ENCODE measurements around the gene ZBTB24. TPM values are rescaled to one million over a fixed set of nuclear protein-coding genes. Genes with fewer than 3 reads are reported as not detected.

Gene ZBTB24
- total RNA-seq, 1 donor from 2014 or later, result 5.1 TPM

- Mint-ChIP-seq H3K27me3 (ENCODE audit: unreplicated experiment) (peaks cover 7% of the 10 kb centered on the region), H3K9me3 (ENCODE audit: unreplicated experiment) (no peaks in the 10 kb centered on the region), H3K4me1 (ENCODE audit: unreplicated experiment) (peaks cover 9% of the 10 kb centered on the region), H3K27ac (ENCODE audit: unreplicated experiment) (no peak overlapping the region), H3K36me3 (ENCODE audit: low read depth, unreplicated experiment) (peaks cover 7% of the 10 kb centered on the region), H3K4me3 (ENCODE audit: unreplicated experiment) (no peak overlapping the region)
- no peak for DNase-seq (ENCODE audit: low spot score)
- TF ChIP-seq CTCF (IDR thresholded peaks at IDR 0.05; ENCODE audit: unreplicated experiment), result no peak
Observed at GRCh38 chr6:109485266-109485935, 2.4 kb upstream of the ZBTB24 start.

- Mint-ChIP-seq H3K4me3 (ENCODE audit: unreplicated experiment) (peak overlapping the region; percentile 87), H3K9me3 (ENCODE audit: unreplicated experiment) (no peaks in the 10 kb centered on the region), H3K27me3 (ENCODE audit: unreplicated experiment) (peaks cover 7% of the 10 kb centered on the region), H3K27ac (ENCODE audit: unreplicated experiment) (no peak overlapping the region), H3K4me1 (ENCODE audit: unreplicated experiment) (peaks cover 9% of the 10 kb centered on the region), H3K36me3 (ENCODE audit: low read depth, unreplicated experiment) (peaks cover 7% of the 10 kb centered on the region)
- TF ChIP-seq CTCF (IDR thresholded peaks at IDR 0.05; ENCODE audit: unreplicated experiment), result no peak
- no peak for DNase-seq (ENCODE audit: low spot score)
Observed at GRCh38 chr6:109484122-109484521, 1.1 kb upstream of the ZBTB24 start.

- peak overlapping the region; percentile 87 for H3K4me3 Mint-ChIP-seq (ENCODE audit: unreplicated experiment)
- H3K9me3 Mint-ChIP-seq (ENCODE audit: unreplicated experiment), result no peaks in the 10 kb centered on the region
- peaks cover 7% of the 10 kb centered on the region for H3K27me3 Mint-ChIP-seq (ENCODE audit: unreplicated experiment)
- no peak overlapping the region for H3K27ac Mint-ChIP-seq (ENCODE audit: unreplicated experiment)
- H3K4me1 Mint-ChIP-seq (ENCODE audit: unreplicated experiment), result peaks cover 9% of the 10 kb centered on the region
- no peak for DNase-seq (ENCODE audit: low spot score)
- TF ChIP-seq CTCF (IDR thresholded peaks at IDR 0.05; ENCODE audit: unreplicated experiment), result no peak
- peaks cover 7% of the 10 kb centered on the region for H3K36me3 Mint-ChIP-seq (ENCODE audit: low read depth, unreplicated experiment)
Observed at GRCh38 chr6:109483735-109484057, 677 bp upstream of the ZBTB24 start.

GRCh38 chr6:109480993-109481480, 2.0 kb downstream of the ZBTB24 start:
- H3K4me1 Mint-ChIP-seq (ENCODE audit: unreplicated experiment), result peaks cover 9% of the 10 kb centered on the region
- peaks cover 7% of the 10 kb centered on the region for H3K36me3 Mint-ChIP-seq (ENCODE audit: low read depth, unreplicated experiment)
- peaks cover 5% of the 10 kb centered on the region for H3K27me3 Mint-ChIP-seq (ENCODE audit: unreplicated experiment)
- no peak overlapping the region for H3K4me3 Mint-ChIP-seq (ENCODE audit: unreplicated experiment)
- no peak for DNase-seq (ENCODE audit: low spot score)
- TF ChIP-seq CTCF (IDR thresholded peaks at IDR 0.05; ENCODE audit: unreplicated experiment), result no peak
- H3K9me3 Mint-ChIP-seq (ENCODE audit: unreplicated experiment), result no peaks in the 10 kb centered on the region
- H3K27ac Mint-ChIP-seq (ENCODE audit: unreplicated experiment), result no peak overlapping the region

GRCh38 chr6:109478841-109479624, 4.0 kb downstream of the ZBTB24 start:
- Mint-ChIP-seq H3K27me3 (ENCODE audit: unreplicated experiment) (peaks cover 3% of the 10 kb centered on the region), H3K27ac (ENCODE audit: unreplicated experiment) (no peak overlapping the region), H3K4me1 (ENCODE audit: unreplicated experiment) (peaks cover 9% of the 10 kb centered on the region), H3K9me3 (ENCODE audit: unreplicated experiment) (no peaks in the 10 kb centered on the region), H3K36me3 (ENCODE audit: low read depth, unreplicated experiment) (peaks cover 7% of the 10 kb centered on the region), H3K4me3 (ENCODE audit: unreplicated experiment) (no peak overlapping the region)
- DNase-seq (ENCODE audit: low spot score), result no peak
- TF ChIP-seq CTCF (IDR thresholded peaks at IDR 0.05; ENCODE audit: unreplicated experiment), result no peak

All from endothelial cell (in vitro differentiated cells).